Stimulated activated CD4-positive, alpha-beta T cell treated with anti-CD3 and anti-CD28 coated beads, Interleukin-1b, Interleukin-23, amount 100 ng/mL, for 24 hours (primary cell): ENCODE measurements around the gene WNT4.

Source experiments
- DNase-seq, 4 experiments: peaks; one replicate each; pipeline ENCODE4 v3.0.0-alpha.2; 2020; ENCODE audit warnings: low read depth in 4 of 4, low spot score in 1 of 4

The WNT4 gene

DNA sequence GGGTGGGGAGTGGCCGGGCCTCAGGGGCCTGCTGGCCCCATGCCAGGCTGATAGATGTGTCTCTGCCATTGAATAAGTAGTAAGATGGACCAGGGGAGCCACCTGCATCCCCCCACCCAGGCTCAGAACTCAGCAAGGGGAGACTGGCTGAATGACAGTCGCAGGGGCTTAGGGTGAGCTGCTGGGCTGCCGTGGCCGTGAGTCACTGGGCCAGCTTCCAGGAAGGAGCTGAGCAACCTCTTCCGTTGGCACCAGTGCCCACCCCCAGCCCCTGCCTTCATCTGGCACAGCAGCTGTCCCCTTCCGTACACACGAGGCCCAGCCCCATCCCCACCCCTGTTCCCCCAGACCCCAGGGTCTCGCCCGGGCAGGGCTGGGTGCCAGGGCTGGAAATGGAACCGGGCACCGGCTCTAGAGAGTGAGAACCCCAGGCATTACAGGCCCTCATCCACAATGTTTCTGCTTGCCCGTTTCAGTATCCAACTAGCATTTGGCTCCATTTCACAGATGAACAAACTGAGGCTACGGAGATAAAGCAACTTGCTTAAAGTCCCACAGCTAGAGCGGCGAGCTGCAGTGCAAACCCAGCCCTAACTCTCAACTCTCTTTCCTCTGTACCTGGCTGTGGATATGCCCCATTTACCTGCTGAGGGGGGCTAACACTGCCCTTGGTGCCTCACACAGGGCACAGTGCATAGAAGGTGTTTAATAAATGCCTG lies 10.2 kb downstream of the WNT4 start:
- no peak for DNase-seq

DNA sequence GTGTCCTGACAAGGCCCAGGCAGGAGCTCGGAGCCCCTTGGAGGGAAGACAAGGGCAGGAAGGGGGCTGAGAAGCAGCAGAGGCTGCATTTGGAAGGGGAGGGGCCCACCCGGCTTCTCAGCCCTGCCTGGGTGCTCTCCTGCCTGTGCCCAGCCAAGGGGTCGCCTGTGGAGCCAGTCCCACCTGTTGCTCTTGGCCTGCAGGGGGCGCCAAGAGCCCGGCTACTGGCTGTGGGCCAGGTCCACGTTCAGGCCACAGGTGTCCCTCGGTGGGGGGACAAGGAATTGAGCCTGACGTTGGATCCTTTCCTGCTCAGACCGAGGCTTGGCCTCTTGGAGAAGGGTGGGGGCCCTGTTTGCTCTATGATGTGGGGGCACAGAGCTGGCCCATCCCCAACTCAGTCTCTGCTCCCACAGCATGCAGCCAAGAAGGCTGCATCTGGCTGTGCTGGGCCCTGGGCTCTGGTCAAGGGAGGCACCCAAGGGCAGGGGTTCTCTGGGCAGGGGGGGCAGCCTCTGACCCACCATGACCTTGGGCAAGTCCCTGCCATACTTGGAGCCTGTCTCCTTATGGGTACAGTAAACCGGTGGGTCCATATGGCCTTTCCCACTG lies 10.9 kb downstream of the WNT4 start:
- DNase-seq = peak; percentile 19 to 44 (median 38)

DNA sequence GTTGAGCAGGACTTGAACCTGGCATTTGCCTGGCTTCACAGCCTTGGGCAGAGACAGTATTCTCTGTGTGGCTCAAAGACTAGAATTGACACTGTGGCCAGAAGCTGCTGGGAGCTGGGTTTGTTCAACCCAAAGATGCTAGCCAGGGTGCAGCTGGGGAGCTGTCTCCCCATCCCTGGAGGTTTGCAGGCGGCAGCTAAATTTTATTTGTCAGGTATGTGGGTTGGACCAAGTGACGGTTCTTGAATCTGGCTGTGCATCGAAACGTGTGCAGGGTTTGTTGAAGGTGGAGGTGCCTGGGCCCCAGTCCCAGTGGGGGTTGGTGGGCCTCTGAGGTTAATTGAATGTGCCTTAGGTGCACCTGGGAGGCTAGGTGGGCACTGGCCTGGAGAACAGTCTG lies 11.8 kb downstream of the WNT4 start:
- no peak for DNase-seq

DNA sequence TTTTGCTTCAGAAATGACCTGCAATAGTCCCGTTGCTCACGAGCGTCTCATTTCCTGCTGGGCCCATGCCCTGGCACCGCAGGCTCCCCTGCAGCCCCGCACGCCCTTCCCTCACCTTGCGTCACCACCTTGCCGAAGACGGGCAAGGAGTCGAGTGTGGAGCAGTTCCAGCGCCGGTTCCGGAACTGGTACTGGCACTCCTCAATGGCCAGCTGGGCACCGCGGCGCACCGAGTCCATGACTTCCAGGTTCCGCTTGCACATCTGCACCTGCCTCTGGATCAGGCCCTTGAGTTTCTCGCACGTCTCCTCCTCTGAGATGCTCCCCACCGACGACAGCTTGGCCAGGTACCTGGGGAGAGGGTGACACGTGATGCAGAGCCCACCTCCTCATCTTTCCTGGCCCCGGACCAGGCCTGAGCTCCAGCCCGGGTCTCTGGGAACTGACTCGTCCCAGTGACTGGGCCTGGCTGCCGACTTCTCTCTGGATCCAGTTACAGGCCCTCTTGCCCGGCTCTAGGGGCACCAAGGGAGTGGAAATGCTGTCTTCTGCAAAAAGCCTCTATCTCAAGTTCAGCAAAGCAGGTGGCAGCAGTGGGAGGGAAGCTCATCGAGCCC lies 13.3 kb downstream of the WNT4 start:
- no peak for DNase-seq

DNA sequence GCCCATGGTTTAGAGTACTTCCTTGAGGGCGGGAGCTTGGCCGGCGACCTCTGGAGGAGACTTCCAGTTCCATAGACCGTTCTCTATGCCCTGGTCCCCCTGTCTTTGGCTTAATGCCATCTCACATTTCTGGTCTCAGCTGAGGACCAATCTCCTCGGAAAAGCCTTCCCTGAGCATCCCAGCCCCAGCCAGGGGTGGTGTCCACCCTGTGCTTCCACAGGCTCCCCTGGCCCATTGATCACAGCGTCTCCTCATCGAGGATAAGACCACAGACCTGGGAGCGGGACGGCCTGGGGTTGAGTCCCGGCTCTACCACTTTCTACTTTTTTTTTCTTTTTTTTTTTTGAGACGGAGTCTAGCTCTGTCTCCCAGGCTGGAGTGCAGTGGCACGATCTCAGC lies 14.5 kb downstream of the WNT4 start:
- no peak for DNase-seq

DNA sequence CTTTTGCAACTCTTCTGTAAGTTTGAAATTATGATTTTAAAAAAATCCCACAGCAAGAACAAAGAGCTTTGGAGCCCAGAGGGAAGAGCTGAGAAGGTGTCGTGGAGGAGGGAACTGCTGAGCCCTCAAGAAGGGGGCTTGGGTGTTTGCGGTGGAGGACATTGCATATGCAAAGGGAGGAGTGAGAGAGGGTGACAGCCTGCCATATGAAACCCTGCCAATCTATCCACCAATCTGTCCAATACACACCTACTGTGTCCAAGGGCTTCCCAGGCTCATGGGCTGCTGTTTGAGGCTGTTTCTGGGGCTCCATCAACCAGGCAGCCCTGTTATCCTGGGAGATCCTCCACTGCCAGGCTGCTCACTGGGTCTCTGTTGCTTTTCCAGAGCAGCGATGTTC lies 15.2 kb downstream of the WNT4 start:
- DNase-seq = no peak

DNA sequence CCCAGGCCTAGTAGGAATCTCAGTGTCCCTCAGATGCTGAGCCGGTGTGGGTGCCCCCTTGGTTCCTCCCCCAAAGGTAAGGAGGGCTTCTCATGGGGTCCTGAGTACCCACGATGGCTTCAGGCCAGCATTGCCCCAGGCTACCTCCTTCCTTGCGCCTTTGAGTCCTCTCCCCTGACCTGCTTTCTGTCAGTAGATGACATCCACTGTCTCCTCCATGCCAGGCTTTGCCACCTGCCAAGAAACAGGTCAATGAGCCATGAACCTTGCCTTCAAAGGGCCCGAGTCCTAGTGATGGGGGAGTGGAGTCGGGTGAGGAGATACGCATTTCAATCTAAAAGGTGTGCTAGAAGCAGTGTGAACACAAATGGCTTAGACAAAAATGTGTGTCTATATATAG lies 15.6 kb downstream of the WNT4 start:
- no peak for DNase-seq

DNA sequence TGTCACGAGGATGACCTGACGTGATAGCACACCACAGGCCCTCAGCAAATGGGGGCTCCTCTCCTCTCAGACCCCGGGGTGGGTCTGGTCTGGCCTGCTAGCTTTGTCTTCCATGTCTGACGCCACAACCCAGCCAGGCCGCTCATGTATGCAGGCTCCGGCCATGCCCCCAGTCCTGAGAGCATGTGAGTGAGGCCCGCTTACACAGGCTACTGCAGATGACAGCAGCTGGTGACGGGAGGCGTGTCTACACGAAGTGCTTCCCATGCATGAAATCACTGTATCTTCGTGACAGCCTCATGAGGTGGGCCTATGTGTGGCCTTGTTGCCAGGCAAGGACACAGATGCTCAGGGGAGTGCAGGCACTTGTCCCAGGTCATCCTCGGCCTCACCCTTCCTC lies 16.4 kb downstream of the WNT4 start:
- DNase-seq = no peak

DNA sequence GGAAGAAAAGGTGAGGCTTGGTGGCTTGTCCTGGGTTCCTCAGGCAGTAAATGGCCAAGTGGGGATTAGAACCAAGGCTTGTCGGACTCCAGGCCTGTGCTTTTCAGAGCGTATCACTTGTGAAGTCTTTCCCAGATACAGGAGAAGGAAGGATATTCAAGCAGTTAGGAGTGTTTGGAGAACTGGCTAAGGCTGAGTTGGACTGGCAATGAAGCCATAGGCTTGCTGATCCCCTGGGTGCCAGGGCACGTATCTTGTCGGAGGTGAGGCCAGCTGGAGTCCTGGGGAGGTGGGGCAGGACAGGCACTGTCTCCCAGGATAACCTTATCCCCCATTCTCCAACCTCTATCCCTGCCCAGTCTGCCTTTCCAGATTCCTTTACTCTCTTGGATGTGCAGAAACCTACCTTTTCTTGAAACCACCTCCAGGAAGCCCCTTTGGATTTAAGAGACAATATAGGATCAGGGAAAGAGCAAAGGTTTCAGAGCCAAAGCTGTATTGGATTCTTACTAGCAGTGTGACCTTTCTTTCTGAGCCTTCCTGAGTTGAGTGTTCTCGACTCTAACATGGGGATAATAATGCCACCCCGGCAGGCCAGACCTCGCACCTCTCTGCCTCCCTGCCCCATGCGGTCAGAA lies 18.2 kb downstream of the WNT4 start:
- DNase-seq = no peak

DNA sequence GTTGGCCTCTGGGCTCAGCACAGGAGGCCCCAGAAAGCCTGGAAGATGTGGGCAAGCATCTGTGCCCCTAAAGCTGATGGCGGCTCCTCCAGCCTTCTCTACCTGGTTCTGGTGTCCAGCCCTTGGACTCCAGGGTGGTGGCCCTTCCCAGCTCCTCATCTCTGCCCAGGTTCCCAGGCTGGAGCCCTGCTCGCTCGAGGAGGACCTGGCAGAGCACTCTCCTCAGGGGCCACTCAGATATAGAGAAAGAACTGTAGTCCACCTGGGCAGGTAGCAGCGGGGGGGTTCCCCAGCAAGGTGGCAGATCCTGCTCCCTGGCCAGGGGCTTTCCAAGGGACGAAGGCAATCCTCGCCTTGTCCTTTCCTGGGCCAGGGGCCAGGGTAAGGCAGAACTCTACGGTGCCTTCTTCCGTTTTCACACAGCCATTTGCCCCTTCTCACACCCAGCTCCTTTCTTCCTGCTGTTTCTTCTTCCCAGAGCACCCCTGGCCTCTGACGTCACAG lies 18.9 kb downstream of the WNT4 start:
- DNase-seq = no peak

DNA sequence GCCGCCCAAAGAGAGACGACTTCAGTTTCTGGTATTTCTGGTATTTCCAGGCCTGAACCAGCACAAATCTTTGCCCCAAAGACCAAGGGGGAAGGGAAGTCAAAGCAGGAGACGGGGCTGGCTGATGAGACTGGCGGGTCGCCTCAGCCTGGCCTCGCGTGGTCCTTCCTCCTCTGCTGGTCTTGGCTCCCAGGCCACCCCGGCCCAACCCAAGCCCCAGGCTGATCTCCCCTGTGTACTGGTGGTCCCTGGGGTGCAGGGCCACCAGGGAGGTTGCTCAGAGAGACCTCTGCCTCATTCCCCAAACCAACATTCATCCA lies 19.9 kb downstream of the WNT4 start:
- no peak for DNase-seq

DNA sequence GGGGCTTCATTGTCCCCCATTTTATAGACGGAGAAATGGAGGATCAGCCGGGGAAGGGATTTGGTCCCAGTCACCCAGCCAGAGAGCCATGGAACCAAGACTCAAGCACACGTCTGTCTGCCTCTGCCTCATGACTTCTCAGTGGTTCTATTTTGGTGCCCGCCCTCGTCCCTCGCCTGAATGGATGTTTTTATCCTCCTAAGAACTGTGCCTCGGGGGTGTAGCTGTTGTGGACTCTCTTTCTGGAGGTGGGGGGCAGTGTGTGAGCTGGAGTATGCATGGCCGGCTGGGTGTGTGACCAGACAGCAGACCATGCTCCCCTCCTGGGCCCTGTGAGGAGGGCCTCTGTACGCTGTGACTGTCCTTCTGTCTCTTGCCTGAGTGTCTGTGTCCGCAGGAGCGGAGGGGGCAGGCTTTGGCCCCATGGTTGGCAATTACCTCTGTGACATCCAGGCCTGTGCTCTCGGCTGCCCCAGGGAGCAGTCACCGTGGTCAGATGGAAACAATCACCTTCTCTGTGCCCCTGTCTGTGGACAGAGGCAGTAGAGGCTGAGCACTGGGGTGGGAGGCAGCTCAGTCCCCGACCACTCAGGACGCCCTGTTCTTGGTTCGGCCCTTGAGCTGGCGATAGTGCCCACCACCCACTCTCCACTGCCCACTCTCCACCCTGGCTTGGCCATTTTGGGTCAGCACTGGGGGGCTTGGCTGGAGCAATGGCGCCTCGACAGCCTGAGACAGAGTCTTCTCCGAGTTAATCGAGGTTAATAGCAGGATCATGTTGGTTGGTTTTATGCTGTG lies 20.4 kb downstream of the WNT4 start:
- no peak for DNase-seq

DNA sequence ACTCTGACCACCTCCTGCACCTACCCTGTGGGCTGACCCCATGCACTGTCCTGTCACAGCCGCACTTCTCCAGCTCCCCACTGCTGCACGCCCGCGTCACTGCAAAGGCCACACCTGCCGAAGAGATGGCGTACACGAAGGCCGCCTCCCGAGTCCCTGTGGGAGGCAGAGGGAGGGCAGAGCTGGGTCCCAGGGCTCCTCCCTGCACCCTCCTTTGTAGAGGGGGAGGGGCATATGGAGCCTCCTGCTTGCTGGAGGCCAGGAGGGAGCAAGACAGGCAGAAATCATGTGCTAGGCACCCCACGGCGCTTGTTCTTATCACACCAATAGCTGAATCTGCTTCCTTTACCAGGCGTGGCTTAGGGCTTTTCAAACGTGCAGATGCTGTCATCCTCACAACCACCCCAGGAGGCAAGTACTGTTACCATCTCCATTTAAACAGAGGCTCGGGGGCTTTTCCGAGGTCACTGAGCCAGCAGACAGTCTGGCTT lies 21.4 kb downstream of the WNT4 start:
- no peak for DNase-seq

DNA sequence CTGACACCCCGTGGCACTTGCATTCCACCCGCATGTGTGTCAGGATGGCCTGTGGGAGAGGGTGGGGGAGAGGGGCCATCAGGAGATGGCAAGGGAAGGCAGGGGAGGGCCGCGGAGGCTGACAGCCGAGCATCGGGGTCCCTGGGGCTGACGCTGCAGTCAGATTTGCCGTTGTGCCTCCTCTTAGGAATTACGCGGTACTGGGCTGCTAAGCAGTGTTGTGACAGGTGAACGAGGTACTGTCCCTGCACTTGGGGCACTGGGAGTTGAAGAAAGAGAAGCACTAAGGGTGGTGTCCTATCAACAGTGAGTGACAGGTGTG lies 22.5 kb downstream of the WNT4 start:
- DNase-seq = no peak

DNA sequence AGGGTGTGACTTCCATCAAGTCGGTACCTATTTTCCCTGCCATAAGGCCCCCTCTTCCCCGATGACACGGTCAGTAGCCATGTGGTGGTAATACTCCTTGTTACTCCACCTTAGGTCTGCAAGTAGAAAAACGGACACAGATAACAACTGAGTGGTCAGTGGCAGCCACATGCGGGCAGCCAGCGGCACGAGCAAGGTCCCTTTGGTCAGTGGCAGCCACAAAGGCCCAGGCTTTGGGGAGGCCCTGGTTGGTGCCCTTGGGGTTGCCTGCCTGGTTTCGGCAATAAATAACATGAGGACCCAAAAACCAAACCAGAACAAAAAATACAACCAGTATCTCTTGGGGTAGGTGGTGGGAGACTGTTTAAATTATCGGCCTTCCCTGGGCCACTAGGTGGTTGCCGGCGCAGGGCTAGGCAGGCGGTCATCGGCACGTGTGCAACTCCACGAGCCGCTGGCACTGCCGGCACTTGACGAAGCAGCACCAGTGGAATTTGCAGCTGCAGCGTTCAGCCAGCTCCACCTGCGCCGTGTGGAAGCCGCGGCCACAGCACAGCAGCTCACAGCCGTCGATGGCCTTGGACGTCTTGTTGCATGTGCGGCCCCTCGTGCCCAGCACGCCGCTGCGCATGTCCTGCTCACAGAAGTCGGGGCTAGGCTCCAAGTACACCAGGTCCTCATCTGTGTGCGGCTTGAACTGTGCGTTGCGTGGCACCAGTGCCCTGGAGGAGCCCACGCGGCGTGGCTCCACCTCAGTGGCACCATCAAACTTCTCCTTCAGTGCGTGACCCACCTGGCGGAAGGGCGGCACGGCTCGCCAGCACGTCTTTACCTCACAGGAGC lies 23.1 kb downstream of the WNT4 start:
- DNase-seq = no peak

DNA sequence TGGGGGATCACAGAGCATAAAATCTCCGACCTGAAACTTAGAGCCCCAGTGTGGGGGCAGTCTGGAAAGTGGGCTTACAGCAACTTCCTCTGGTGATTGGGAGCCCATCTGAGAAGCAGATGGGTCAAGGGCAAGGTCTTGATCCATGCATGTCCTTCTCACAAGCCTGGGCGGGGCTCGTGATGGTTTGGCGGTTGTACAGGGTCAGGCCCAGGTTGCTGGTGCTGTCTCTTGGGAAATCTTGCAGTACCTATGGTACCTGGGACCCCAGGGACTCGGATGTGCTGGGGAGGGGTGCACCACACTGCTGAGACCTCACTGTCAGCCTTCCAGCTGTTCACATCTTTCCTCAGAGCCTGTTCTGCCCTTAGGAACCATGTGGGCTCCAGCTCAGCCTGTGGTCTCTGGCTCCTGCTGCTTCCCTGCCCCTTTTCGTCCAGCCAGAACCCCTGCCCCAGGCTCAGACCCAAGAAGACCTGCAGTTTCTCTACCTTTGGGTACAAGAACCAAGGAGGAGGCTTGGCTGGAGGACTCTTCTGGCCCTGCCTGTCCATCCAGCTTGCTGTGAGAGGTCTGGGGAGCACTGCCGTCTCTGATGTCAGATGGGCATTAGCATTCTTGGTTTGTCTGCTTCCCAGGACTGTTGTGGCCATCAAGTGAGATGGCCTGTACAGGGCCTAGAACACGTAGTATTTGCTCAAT lies 24.5 kb downstream of the WNT4 start:
- DNase-seq = no peak

DNA sequence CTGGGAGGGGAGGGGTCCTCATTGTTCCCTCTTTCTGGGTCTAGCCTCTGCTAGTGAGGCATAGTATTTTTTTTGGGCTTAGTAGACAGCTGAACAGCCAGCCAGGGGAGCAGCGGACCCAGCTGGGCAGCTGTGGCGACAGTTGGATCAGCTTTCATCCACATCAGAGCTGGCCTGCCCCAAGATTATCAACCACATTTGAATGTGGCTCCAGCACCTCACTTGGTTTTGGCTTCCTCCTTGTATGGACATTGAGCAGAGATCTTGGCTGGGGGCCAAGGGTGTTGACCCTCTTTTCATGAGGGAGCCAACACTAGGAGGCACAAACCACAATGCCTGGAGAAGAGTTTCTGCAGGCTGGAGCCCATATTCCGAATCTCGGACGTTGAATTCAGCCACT lies 25.0 kb downstream of the WNT4 start:
- DNase-seq = no peak

DNA sequence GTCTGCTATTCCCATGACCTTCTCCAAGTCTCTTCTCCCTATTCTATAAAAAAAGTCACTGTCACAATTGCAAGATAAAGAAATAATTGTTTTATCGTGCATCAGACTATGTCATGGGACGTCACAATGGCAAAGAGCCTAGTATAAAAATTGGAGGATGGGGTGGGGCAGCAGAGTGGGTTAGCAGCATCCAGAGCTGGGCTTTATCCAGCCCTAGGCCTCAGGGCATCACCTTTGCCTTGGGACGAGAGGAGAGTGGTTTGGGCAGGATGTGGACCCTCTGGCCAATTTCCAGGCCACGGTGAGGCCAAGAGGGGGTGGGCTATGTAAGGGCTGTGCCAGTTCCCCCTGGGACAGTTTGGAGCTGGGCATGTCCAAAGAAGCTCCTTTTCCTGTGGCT lies 25.7 kb downstream of the WNT4 start:
- no peak for DNase-seq

DNA sequence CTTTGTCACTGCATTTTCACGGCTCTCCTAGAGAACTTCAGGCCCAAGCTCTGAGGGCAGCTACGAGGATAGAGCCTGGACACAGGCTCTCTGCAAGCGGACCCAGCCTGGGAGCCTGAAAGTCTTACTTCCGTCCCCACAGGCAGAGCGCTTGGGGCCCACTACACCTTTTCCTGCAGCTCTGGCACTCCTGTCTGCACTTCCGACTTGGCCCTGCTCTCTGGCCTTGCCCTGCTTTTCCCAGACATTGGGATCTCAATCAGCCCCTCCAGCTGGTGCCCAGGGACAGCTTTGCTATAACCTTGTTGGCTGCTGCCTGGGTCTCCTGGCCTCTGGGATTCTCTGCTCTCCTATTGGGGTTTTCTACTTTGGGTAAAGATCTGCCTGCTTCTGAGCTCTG lies 27.6 kb downstream of the WNT4 start:
- DNase-seq = no peak
